ENCODE results near the gene USP32.

DNA sequence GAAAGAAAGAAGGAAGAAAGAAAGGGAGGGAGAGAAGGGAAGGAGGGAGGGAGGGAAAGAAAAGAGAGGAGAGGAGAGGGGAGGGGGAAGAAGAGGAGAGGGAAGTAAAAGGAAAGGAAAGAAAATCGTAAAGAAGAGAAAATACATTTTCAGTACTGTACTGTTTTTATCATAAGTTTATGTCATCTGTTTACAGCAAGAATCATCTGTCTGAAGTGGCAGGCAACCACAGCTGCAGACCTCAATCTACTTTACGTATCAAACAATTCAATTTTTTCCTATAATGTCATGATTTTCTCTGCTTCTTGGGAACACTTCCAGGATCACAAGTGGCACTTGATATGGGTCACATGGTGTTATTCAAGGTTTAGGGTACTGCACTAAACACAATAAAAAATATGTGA lies 58.3 kb downstream of the USP32 start:
- TF ChIP-seq, protein P1, sequence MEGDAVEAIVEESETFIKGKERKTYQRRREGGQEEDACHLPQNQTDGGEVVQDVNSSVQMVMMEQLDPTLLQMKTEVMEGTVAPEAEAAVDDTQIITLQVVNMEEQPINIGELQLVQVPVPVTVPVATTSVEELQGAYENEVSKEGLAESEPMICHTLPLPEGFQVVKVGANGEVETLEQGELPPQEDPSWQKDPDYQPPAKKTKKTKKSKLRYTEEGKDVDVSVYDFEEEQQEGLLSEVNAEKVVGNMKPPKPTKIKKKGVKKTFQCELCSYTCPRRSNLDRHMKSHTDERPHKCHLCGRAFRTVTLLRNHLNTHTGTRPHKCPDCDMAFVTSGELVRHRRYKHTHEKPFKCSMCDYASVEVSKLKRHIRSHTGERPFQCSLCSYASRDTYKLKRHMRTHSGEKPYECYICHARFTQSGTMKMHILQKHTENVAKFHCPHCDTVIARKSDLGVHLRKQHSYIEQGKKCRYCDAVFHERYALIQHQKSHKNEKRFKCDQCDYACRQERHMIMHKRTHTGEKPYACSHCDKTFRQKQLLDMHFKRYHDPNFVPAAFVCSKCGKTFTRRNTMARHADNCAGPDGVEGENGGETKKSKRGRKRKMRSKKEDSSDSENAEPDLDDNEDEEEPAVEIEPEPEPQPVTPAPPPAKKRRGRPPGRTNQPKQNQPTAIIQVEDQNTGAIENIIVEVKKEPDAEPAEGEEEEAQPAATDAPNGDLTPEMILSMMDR (IDR thresholded peaks at IDR 0.05) = no peak
- TF ChIP-seq ZNF396 (CRISPR knock-in tag; IDR thresholded peaks at IDR 0.05; ENCODE audit: borderline replicate concordance) (no peak), FOXP1 (CRISPR knock-in tag; IDR thresholded peaks at IDR 0.05; ENCODE audit: borderline replicate concordance) (no peak)
- TF ChIP-seq, protein P2, sequence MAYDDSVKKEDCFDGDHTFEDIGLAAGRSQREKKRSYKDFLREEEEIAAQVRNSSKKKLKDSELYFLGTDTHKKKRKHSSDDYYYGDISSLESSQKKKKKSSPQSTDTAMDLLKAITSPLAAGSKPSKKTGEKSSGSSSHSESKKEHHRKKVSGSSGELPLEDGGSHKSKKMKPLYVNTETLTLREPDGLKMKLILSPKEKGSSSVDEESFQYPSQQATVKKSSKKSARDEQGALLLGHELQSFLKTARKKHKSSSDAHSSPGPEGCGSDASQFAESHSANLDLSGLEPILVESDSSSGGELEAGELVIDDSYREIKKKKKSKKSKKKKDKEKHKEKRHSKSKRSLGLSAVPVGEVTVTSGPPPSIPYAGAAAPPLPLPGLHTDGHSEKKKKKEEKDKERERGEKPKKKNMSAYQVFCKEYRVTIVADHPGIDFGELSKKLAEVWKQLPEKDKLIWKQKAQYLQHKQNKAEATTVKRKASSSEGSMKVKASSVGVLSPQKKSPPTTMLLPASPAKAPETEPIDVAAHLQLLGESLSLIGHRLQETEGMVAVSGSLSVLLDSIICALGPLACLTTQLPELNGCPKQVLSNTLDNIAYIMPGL (CRISPR knock-in tag; IDR thresholded peaks at IDR 0.05) = no peak
- TF ChIP-seq, protein P3, sequence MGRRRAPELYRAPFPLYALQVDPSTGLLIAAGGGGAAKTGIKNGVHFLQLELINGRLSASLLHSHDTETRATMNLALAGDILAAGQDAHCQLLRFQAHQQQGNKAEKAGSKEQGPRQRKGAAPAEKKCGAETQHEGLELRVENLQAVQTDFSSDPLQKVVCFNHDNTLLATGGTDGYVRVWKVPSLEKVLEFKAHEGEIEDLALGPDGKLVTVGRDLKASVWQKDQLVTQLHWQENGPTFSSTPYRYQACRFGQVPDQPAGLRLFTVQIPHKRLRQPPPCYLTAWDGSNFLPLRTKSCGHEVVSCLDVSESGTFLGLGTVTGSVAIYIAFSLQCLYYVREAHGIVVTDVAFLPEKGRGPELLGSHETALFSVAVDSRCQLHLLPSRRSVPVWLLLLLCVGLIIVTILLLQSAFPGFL (CRISPR knock-in tag; IDR thresholded peaks at IDR 0.05; ENCODE audit: borderline replicate concordance) = no peak

All from WTC11 (cell line).